Measurements from ENCODE around the gene PAXX.

PAXX gene

GRCh38 chr9:136991993-136992818, at the start of gene PAXX:
PAXX (plus strand) TSS chr9:136992422; CDS start chr9:136992444, 22 bp downstream.
- H3K4me3 ChIP-seq (ENCODE audit: low read depth, low read length): peak within 1 kb of the TSS; percentile 79
- no peak for TF ChIP-seq CTCF (IDR thresholded peaks at IDR 0.05; ENCODE audit: low read depth, low read length)

GRCh38 chr9:136942881-136943230, 49.4 kb upstream of the PAXX start:
- peak overlapping the region; percentile 88 for H3K4me3 ChIP-seq (ENCODE audit: low read depth, low read length)
- no peak for TF ChIP-seq CTCF (IDR thresholded peaks at IDR 0.05; ENCODE audit: low read depth, low read length)

- no peak for TF ChIP-seq CTCF (IDR thresholded peaks at IDR 0.05; ENCODE audit: low read depth, low read length)
- peak overlapping the region; percentile 88 for H3K4me3 ChIP-seq (ENCODE audit: low read depth, low read length)
Observed at GRCh38 chr9:136943291-136944211, 48.7 kb upstream of the PAXX start.

GRCh38 chr9:136944212-136944518, 48.1 kb upstream of the PAXX start:
- no peak for TF ChIP-seq CTCF (IDR thresholded peaks at IDR 0.05; ENCODE audit: low read depth, low read length)
- H3K4me3 ChIP-seq (ENCODE audit: low read depth, low read length): peak overlapping the region; percentile 88

GRCh38 chr9:136944519-136945332, 47.5 kb upstream of the PAXX start, which contains the start of the genes C8G and FBXW5:
C8G (plus strand) TSS chr9:136945243; CDS start chr9:136945321, 78 bp downstream.
FBXW5 (minus strand) TSS chr9:136944738; CDS start chr9:136944083, 655 bp downstream.
- H3K4me3 ChIP-seq (ENCODE audit: low read depth, low read length): peak within 1 kb of the TSS; percentile 88
- TF ChIP-seq CTCF (IDR thresholded peaks at IDR 0.05; ENCODE audit: low read depth, low read length): peak; percentile 90

- H3K4me3 ChIP-seq (ENCODE audit: low read depth, low read length): no peak overlapping the region
- no peak for TF ChIP-seq CTCF (IDR thresholded peaks at IDR 0.05; ENCODE audit: low read depth, low read length)
Observed at GRCh38 chr9:136945333-136946227, 46.6 kb upstream of the PAXX start.

All from WI38 (cell line).